Activated T-helper 1 cell treated with anti-CD3 and anti-CD28 coated beads, Interleukin-12 subunit alpha, Interleukin-12 subunit beta, Interleukin-2, Interleukin-4 antibody, amounts not matched to agents 30 ng/mL and 10 ng/mL and 1 ng/mL, durations not matched to agents 14 hours and 24 hours and 36 hours (primary cell): ENCODE measurements around the gene ICAM3. TPM values are rescaled to one million over a fixed set of nuclear protein-coding genes. Genes with fewer than 3 reads are reported as not detected.
"Not testable (repeated sequence)": the region's sequence is repeated elsewhere in the genome, so short reads cannot be mapped to it uniquely, and the experiment has no call there.

ENCODE experiments used
- DNase-seq: peaks from one replicate; pipeline ENCODE4 v3.0.0; 2021; ENCODE audit warnings: low spot score
- H3K27ac Mint-ChIP-seq: one replicate; pipeline ENCODE4 v1.8.0; 2021; ENCODE audit warnings: mild to moderate bottlenecking, mixed read lengths
- H3K27me3 Mint-ChIP-seq: one replicate; pipeline ENCODE4 v1.8.0; 2022; ENCODE audit warnings: mild to moderate bottlenecking, moderate library complexity, mixed read lengths; ENCODE audit not compliant: insufficient read depth
- H3K36me3 Mint-ChIP-seq: one replicate; pipeline ENCODE4 v1.8.0; 2021; ENCODE audit warnings: low read depth, mixed read lengths
- H3K4me1 Mint-ChIP-seq: one replicate; pipeline ENCODE4 v1.8.0; 2021; ENCODE audit warnings: low read depth, mixed read lengths
- H3K4me3 Mint-ChIP-seq: one replicate; pipeline ENCODE4 v1.8.0; 2021; ENCODE audit warnings: mild to moderate bottlenecking, moderate library complexity, mixed read lengths
- H3K9me3 Mint-ChIP-seq: one replicate; pipeline ENCODE4 v1.8.0; 2021; ENCODE audit warnings: mixed read lengths
- intact Hi-C: fragments of 100-400 bp; cut with micrococcal nuclease; formaldehyde crosslinking; loops from one replicate; pipeline ENCODE4 v1.15.1; 2024
- total RNA-seq: library from RNA; stranded (reverse); gene quantifications from 2 replicates; pipeline ENCODE4 v1.2.3, GENCODE V29; 2022

Gene ICAM3
- 107 and 114 TPM in 2 replicates for total RNA-seq

GRCh38 chr19:10339380-10339960, at the start of gene ICAM3:
Gene ICAM3 (minus strand): TSS chr19:10339624. CDS start chr19:10339614, 10 bp downstream.
- Mint-ChIP-seq H3K27ac (peak within 1 kb of the TSS; percentile 92), H3K36me3 (no peaks in the 10 kb centered on the region), H3K4me3 (peak within 1 kb of the TSS; percentile 95), H3K27me3 (no peaks in the 10 kb centered on the region), H3K4me1 (peaks cover 20% of the 10 kb centered on the region), H3K9me3 (no peaks in the 10 kb centered on the region)
- DNase-seq: peak; percentile 61
- intact Hi-C loops: loop anchor here (10.0 kb wide), 1 partner anchor 355 kb away; no protein-coding TSS in a partner anchor

DNA sequence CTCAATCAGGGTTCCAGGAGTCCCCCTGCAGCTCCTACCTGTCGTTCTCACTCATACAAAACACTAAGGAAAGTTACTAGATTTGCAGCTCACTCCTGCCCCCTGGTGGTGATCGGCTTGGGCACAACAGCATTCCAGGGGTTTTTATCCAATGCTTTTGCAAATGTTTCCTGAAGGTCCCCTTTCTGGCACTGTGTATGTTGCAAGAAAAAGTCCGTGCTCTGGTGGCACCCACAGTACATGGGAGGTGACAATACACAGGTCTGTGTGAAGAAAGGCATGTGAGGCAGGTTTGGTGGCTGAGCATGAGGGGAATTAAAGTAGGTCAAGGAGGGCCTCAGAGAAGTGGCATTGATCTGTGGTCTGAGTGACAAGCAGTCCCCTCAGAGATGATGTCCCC, 49.5 kb upstream of the ICAM3 start:
- intact Hi-C loops: loop anchor here (1.0 to 10.0 kb wide), 5 partner anchors 120 to 458 kb away; partner anchors contain the start of gene DNMT1
- Mint-ChIP-seq H3K27me3 (no peaks in the 10 kb centered on the region), H3K27ac (no peak overlapping the region), H3K36me3 (peaks cover 20% of the 10 kb centered on the region), H3K9me3 (no peaks in the 10 kb centered on the region), H3K4me1 (peaks cover 11% of the 10 kb centered on the region), H3K4me3 (no peak overlapping the region)
- DNase-seq: peak; percentile 61

- Mint-ChIP-seq H3K27ac (no peak overlapping the region), H3K9me3 (no peaks in the 10 kb centered on the region), H3K4me3 (no peak overlapping the region), H3K27me3 (peaks cover 1% of the 10 kb centered on the region), H3K4me1 (peaks cover 18% of the 10 kb centered on the region), H3K36me3 (peaks cover 9% of the 10 kb centered on the region)
- intact Hi-C loops: loop anchor here (10.0 kb wide), 1 partner anchor 190 kb away; the partner anchor contains the start of gene DNMT1
- DNase-seq: no peak
Measured at GRCh38 chr19:10384580-10384979, 45.2 kb upstream of the ICAM3 start.

GRCh38 chr19:10383223-10383499, 43.7 kb upstream of the ICAM3 start:
- not testable (repeated sequence) for H3K27ac Mint-ChIP-seq, H3K9me3 Mint-ChIP-seq, H3K4me3 Mint-ChIP-seq, H3K27me3 Mint-ChIP-seq, DNase-seq
- Mint-ChIP-seq H3K4me1 (peaks cover 22% of the 10 kb centered on the region), H3K36me3 (peaks cover 15% of the 10 kb centered on the region)
- intact Hi-C loops: loop anchor here (10.0 kb wide), 1 partner anchor 188 kb away; the partner anchor contains the start of gene DNMT1

GRCh38 chr19:10380313-10381102, 41.1 kb upstream of the ICAM3 start, which contains the start of gene TYK2:
Gene TYK2 (minus strand): TSS chr19:10380572. CDS start chr19:10378406, 2,166 bp downstream.
- peaks cover 3% of the 10 kb centered on the region for H3K27me3 Mint-ChIP-seq
- H3K4me1 Mint-ChIP-seq: peaks cover 27% of the 10 kb centered on the region
- peak within 1 kb of the TSS; percentile 95 for H3K4me3 Mint-ChIP-seq
- intact Hi-C loops: loop anchor here (1.0 to 10.0 kb wide), 7 partner anchors 23 to 545 kb away; partner anchors contain the start of genes CDC37, DNMT1, ICAM1 and PIN1
- H3K36me3 Mint-ChIP-seq: peaks cover 22% of the 10 kb centered on the region
- peak within 1 kb of the TSS; percentile 97 for H3K27ac Mint-ChIP-seq
- peak; percentile 98 for DNase-seq
- H3K9me3 Mint-ChIP-seq: no peaks in the 10 kb centered on the region

DNA sequence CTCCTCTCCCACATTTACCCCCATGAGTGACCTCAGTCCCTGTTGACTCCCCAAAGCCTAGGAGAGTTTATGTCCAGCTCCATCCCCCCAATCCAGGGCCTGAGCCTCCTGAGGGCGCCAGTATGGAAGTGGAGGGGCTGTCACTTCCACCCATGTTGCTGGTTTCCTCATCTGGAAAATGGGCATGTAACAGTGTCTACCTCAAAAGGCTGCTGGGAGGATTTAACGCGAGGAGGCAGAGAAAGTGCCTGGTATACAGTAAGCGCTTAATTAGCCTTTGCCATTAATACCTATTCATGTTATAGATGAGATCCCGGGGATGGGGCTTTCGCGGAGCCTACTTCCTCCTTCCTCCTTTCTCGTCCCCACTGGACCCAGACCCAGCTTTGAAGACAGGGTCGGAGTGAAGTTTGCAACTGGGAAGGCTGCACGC, 40.5 kb upstream of the ICAM3 start:
- H3K36me3 Mint-ChIP-seq: peaks cover 24% of the 10 kb centered on the region
- H3K9me3 Mint-ChIP-seq: no peaks in the 10 kb centered on the region
- H3K4me1 Mint-ChIP-seq: peaks cover 27% of the 10 kb centered on the region
- DNase-seq: no peak
- peak overlapping the region; percentile 95 for H3K4me3 Mint-ChIP-seq
- intact Hi-C loops: loop anchor here (1.0 to 10.0 kb wide), 7 partner anchors 23 to 545 kb away; partner anchors contain the start of genes CDC37, DNMT1, ICAM1 and PIN1
- H3K27ac Mint-ChIP-seq: peak overlapping the region; percentile 97
- peaks cover 3% of the 10 kb centered on the region for H3K27me3 Mint-ChIP-seq

DNA sequence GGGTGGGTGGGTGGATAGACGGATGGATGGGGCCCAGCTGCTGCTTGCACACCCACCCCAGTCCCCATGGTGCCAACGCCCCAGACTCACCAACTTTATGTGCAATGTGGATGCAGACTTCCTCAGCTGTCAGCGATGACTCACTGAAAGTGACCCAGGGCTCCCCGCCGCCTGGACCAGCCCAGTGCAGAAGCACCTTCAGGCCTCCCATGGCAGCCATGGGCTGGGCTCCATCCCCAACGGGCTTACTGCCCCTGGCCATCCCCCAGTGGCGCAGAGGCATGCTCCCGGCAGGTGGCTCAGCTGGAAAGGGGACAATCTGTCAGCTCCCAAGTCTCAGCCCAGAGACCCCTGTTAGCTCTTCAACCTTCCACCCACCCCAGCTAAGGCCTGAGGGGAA, 38.7 kb upstream of the ICAM3 start:
- peak overlapping the region; percentile 22 for H3K4me3 Mint-ChIP-seq

GRCh38 chr19:10377140-10377640, 37.8 kb upstream of the ICAM3 start:
- Mint-ChIP-seq H3K27ac (peak overlapping the region; percentile 91), H3K4me3 (peak overlapping the region; percentile 56), H3K4me1 (peaks cover 27% of the 10 kb centered on the region), H3K36me3 (peaks cover 29% of the 10 kb centered on the region)
- intact Hi-C loops, DNase-seq, H3K27me3 Mint-ChIP-seq, H3K9me3 Mint-ChIP-seq: not testable (repeated sequence)

More for the DNA sequence above, 38.7 kb upstream of the ICAM3 start:
- Mint-ChIP-seq H3K27me3 (peaks cover 1% of the 10 kb centered on the region), H3K4me1 (peaks cover 27% of the 10 kb centered on the region), H3K9me3 (no peaks in the 10 kb centered on the region), H3K27ac (no peak overlapping the region), H3K36me3 (peaks cover 29% of the 10 kb centered on the region)
- no peak for DNase-seq
- intact Hi-C loops: no loop called here

DNA sequence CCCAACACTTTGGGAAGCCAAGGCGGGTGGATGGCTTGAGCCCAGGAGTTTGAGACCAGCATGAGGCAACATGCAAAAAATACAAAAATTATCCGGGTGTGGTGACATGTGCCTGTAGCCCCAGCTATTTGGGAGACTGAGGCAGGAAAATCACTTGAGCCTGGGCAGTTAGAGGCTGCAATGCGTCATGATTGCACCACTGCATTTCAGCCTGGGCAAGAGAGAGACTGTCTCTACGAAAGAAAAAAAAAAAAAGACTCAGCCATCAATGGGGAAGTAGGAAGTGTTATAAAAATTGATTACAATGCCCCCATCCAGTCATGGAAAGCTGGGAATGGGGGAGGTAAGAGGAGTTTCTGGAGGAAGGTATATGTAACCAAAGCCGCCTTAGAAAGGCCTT, 35.5 kb upstream of the ICAM3 start:
- no peak overlapping the region for H3K4me3 Mint-ChIP-seq
- no peaks in the 10 kb centered on the region for H3K9me3 Mint-ChIP-seq
- H3K4me1 Mint-ChIP-seq: peaks cover 18% of the 10 kb centered on the region
- peaks cover 26% of the 10 kb centered on the region for H3K36me3 Mint-ChIP-seq
- H3K27ac Mint-ChIP-seq: no peak overlapping the region
- peaks cover 1% of the 10 kb centered on the region for H3K27me3 Mint-ChIP-seq
- DNase-seq: no peak
- intact Hi-C loops: no loop called here

- Mint-ChIP-seq H3K9me3 (no peaks in the 10 kb centered on the region), H3K4me3 (no peak overlapping the region), H3K4me1 (peaks cover 5% of the 10 kb centered on the region), H3K27ac (no peak overlapping the region), H3K36me3 (peaks cover 21% of the 10 kb centered on the region), H3K27me3 (no peaks in the 10 kb centered on the region)
- DNase-seq: no peak
- intact Hi-C loops: no loop called here
Measured at GRCh38 chr19:10372690-10373089, 33.3 kb upstream of the ICAM3 start.

DNA sequence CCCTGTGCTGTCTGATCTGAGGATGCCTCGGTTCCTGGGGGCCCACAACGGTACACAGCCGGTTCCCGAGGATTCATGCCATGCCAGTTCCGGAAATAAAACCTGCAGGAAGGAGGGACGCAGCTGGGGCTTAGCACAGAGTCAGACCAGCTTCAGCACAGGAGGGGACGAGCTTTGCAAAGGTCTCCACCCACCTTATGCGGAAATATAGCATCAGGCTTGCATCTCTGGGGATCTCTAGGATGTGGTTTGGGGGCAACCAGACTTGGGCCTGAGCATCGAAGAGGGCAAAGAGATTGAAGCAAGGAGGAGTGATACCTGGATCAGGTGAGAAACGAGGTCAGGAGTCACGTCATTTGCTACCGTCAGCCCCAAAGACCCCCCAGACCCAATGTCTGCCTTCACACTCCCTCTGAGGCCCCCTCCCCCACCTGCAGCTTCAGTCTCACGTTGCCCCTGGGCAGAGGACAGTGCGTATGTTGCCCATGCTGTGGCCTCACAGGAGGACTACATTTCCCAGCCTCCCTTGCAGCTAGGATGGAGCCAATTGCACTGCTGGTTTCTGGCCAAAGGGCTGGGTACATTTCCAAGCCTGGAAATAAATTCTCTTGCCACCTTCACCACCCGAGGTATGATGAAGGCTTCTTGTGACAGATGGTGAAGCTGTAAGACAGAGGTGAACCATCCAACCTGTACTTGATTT, 28.8 kb upstream of the ICAM3 start:
- DNase-seq: no peak
- H3K36me3 Mint-ChIP-seq: peaks cover 19% of the 10 kb centered on the region
- no peak overlapping the region for H3K27ac Mint-ChIP-seq
- intact Hi-C loops: no loop called here
- H3K4me3 Mint-ChIP-seq: no peak overlapping the region
- H3K9me3 Mint-ChIP-seq: no peaks in the 10 kb centered on the region
- no peaks in the 10 kb centered on the region for H3K4me1 Mint-ChIP-seq
- no peaks in the 10 kb centered on the region for H3K27me3 Mint-ChIP-seq

GRCh38 chr19:10366950-10367512, 27.6 kb upstream of the ICAM3 start:
- intact Hi-C loops, H3K4me1 Mint-ChIP-seq, H3K9me3 Mint-ChIP-seq, H3K4me3 Mint-ChIP-seq, H3K27me3 Mint-ChIP-seq, H3K27ac Mint-ChIP-seq, DNase-seq: not testable (repeated sequence)
- peaks cover 20% of the 10 kb centered on the region for H3K36me3 Mint-ChIP-seq
